SK-N-SH (cell line): ENCODE results near the gene WDR91. TPM values are rescaled to one million over a fixed set of nuclear protein-coding genes. Genes with fewer than 3 reads are reported as not detected.
"Not testable (repeated sequence)": the region's sequence is repeated elsewhere in the genome, so short reads cannot be mapped to it uniquely, and the experiment has no call there.

Experiments used
- CTCF ChIA-PET: fragments of 300-600, 350-600 bp; formaldehyde crosslinking; extraction: SDS; loops from one replicate; lab custom pipeline; 2021; lab: Yijun Ruan, JAX
- POLR2A ChIA-PET: fragments of 350-600 bp; sonication (Branson Sonifier 250); formaldehyde crosslinking; extraction: SDS; loops from one replicate; lab custom pipeline; 2020; ENCODE audit warnings: antibody characterized with exemption, inconsistent platforms; lab: Yijun Ruan, JAX
- DNase-seq: peaks from one replicate; pipeline ENCODE4 v3.0.0; 2012
- H2AFZ ChIP-seq: fragments of 200-600 bp; sonication (generic); 2 replicates; pipeline ENCODE4 v1.8.1; 2016; ENCODE audit warnings: antibody characterized with exemption, mild to moderate bottlenecking, low read depth
- H3F3A ChIP-seq: fragments of 200-600 bp; sonication (generic); replicated peaks from 2 replicates; pipeline ENCODE3; 2016; ENCODE audit warnings: antibody characterized with exemption, mild to moderate bottlenecking; ENCODE audit not compliant: insufficient read depth
- H3K27ac ChIP-seq, 2 experiments: fragments of 200-500 bp in 1 of 2; fragments of 200-600 bp in 1 of 2; sonication (Bioruptor generic) in 1 of 2; sonication (generic), shearing (Covaris generic) in 1 of 2; 2 replicates each; pipeline versions ENCODE4 v1.5.1 to v1.6.1; 2014 to 2016; ENCODE audit warnings: low read depth in 2 of 2, inconsistent platforms in 1 of 2, low read length in 1 of 2, mild to moderate bottlenecking in 1 of 2, mixed read lengths in 1 of 2
- H3K27me3 ChIP-seq: fragments of 200-600 bp; sonication (generic), shearing (Covaris generic); 2 replicates; pipeline ENCODE4 v1.6.1; 2016; ENCODE audit warnings: mixed run types; ENCODE audit not compliant: insufficient read depth
- H3K36me3 ChIP-seq, 2 experiments: fragments of 200-500 bp in 1 of 2; fragments of 200-600 bp in 1 of 2; sonication (Bioruptor generic) in 1 of 2; sonication (generic) in 1 of 2; replicated peaks in 1 of 2; 2 replicates each; pipeline versions ENCODE3 to v1.5.1; 2014 to 2016; ENCODE audit warnings: low read length in 1 of 2, mild to moderate bottlenecking in 1 of 2; ENCODE audit not compliant: insufficient read depth in 2 of 2, control insufficient read depth in 1 of 2
- H3K4me1 ChIP-seq, 2 experiments: fragments of 200-500 bp in 1 of 2; fragments of 200-600 bp in 1 of 2; sonication (Bioruptor generic) in 1 of 2; sonication (generic), shearing (Covaris generic) in 1 of 2; 2 replicates each; pipeline versions ENCODE4 v1.5.1 to v1.6.1; 2014 to 2016; ENCODE audit warnings: low read depth in 1 of 2, low read length in 1 of 2, mixed run types in 1 of 2; ENCODE audit not compliant: insufficient read depth in 2 of 2, control insufficient read depth in 1 of 2
- H3K4me2 ChIP-seq: fragments of 200-600 bp; sonication (generic), shearing (Covaris generic); 2 replicates; pipeline ENCODE4 v1.6.1; 2017; ENCODE audit warnings: mixed run types
- H3K4me3 ChIP-seq, 2 experiments: fragments of 200-500 bp in 1 of 2; fragments of 200-600 bp in 1 of 2; sonication (Bioruptor generic) in 1 of 2; sonication (generic), shearing (Covaris generic) in 1 of 2; 2 replicates each; pipeline versions ENCODE4 v1.5.1 to v1.8.1; 2014 to 2016; ENCODE audit warnings: low read depth in 2 of 2, inconsistent platforms in 1 of 2, low read length in 1 of 2, mild to moderate bottlenecking in 1 of 2, mixed read lengths in 1 of 2, moderate library complexity in 1 of 2
- H3K79me2 ChIP-seq: fragments of 200-600 bp; sonication (generic); 2 replicates; pipeline ENCODE4 v1.8.1; 2017; ENCODE audit warnings: mild to moderate bottlenecking; ENCODE audit not compliant: insufficient read depth
- H3K9ac ChIP-seq: fragments of 200-600 bp; sonication (generic); 2 replicates; pipeline ENCODE4 v1.6.1; 2017; ENCODE audit warnings: mixed run types
- H3K9me2 ChIP-seq: fragments of 200-600 bp; sonication (generic); 2 replicates; pipeline ENCODE4 v1.6.1; 2017; ENCODE audit warnings: mixed run types
- H3K9me3 ChIP-seq: fragments of 200-600 bp; sonication (generic); 2 replicates; pipeline ENCODE4 v1.6.1; 2017; ENCODE audit warnings: mixed run types, mild to moderate bottlenecking, moderate library complexity
- H4K20me1 ChIP-seq: fragments of 200-600 bp; sonication (generic); 2 replicates; pipeline ENCODE4 v1.6.1; 2017; ENCODE audit warnings: mild to moderate bottlenecking, mixed run types; ENCODE audit not compliant: insufficient read depth
- CHD2 ChIP-seq: fragments of 150-350 bp; IDR thresholded peaks from 2 replicates; pipeline ENCODE4 v1.6.1; 2018; ENCODE audit warnings: low read length; ENCODE audit not compliant: partially characterized antibody
- CTCF ChIP-seq: fragments of 200-600 bp; sonication (generic); IDR thresholded peaks from 2 replicates; pipeline ENCODE4 v1.6.1; 2017; ENCODE audit warnings: antibody characterized with exemption, mild to moderate bottlenecking, moderate library complexity
- ELF1 ChIP-seq: IDR thresholded peaks from 2 replicates; pipeline ENCODE4 v1.4.0; 2012
- FOXM1 ChIP-seq: IDR thresholded peaks from 2 replicates; pipeline ENCODE4 v1.4.0; 2012; ENCODE audit warnings: low read depth, mild to moderate bottlenecking
- GABPA ChIP-seq: IDR thresholded peaks from 2 replicates; pipeline ENCODE4 v1.4.0; 2012; ENCODE audit warnings: low read depth, mild to moderate bottlenecking
- JUND ChIP-seq: IDR thresholded peaks from 2 replicates; pipeline ENCODE4 v1.4.0; 2012
- MEF2A ChIP-seq: IDR thresholded peaks from 2 replicates; pipeline ENCODE4 v1.4.0; 2012; ENCODE audit warnings: low read depth, borderline replicate concordance
- NFIC ChIP-seq: IDR thresholded peaks from 2 replicates; pipeline ENCODE4 v1.4.0; 2012; ENCODE audit warnings: borderline replicate concordance
- PBX3 ChIP-seq: IDR thresholded peaks from 2 replicates; pipeline ENCODE4; 2012
- RAD21 ChIP-seq: IDR thresholded peaks from 2 replicates; pipeline ENCODE4 v1.6.1; 2012; ENCODE audit warnings: mild to moderate bottlenecking, low read length
- RCOR1 ChIP-seq: fragments of 150-350 bp; IDR thresholded peaks from 2 replicates; pipeline ENCODE4 v1.6.1; 2017; ENCODE audit warnings: antibody characterized with exemption, low read length
- REST ChIP-seq: IDR thresholded peaks from 2 replicates; pipeline ENCODE4 v1.6.1; 2012; ENCODE audit warnings: mild to moderate bottlenecking, low read depth, low read length, moderate library complexity
- RFX5 ChIP-seq: IDR thresholded peaks from 2 replicates; pipeline ENCODE4 v1.6.1; 2012; ENCODE audit warnings: mild to moderate bottlenecking, improper control_type of control experiment, low read length
- RXRA ChIP-seq: IDR thresholded peaks from 2 replicates; pipeline ENCODE4 v1.4.0; 2012; ENCODE audit warnings: low read depth, mild to moderate bottlenecking, borderline replicate concordance
- TEAD4 ChIP-seq: IDR thresholded peaks from 2 replicates; pipeline ENCODE4 v1.4.0; 2012; ENCODE audit warnings: mild to moderate bottlenecking, borderline replicate concordance; ENCODE audit not compliant: insufficient read depth
- ZBTB33 ChIP-seq: IDR thresholded peaks from 2 replicates; pipeline ENCODE4 v1.4.0; 2012; ENCODE audit warnings: low read depth, borderline replicate concordance
- whole genome bisulfite sequencing: methylation state at CpG from one replicate; pipeline ENCODE4 v1.1.6; 2017; ENCODE audit warnings: low lambda C conversion rate; 5-methylcytosine and 5-hydroxymethylcytosine counted together
- polyA plus RNA-seq, 3 experiments: library from polyadenylated mRNA; depleted of rRNA; stranded (reverse); fragments of >200 nt; gene quantifications; 2 replicates each; pipeline ENCODE4 v1.2.3, GENCODE V29; 2012

WDR91 gene
- polyA plus RNA-seq, 1 of the 3 experiments (the other 2 are of a cell fraction): 8.4 TPM

DNA sequence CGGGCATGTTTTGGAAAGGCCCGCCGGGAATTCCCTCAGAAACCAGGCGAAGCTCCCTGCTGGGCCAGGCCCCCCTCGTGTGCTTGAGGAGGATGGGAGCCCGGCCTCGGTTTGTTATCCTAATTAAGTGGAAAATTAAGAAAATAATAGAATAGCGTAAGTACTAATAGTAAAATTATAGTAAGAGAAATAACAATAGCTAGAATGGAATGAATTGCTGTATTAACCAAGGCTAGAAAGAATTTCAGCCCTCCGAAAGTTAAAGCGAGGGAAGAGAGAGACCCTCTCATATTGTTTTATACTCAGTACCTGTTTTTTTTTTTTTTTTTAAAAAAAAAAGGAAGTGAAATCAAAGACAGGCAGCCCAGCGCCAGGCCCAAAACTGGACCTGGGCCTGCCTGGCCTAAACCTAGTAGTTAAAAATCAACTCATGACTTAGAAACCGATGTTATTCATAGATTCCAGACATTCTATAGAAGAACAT lies 40.3 kb downstream of the WDR91 start:
- H3F3A ChIP-seq: peaks cover 13% of the 10 kb centered on the region
- H3K27me3 ChIP-seq, DNase-seq, H3K9me3 ChIP-seq, H4K20me1 ChIP-seq, H3K9me2 ChIP-seq: not testable (repeated sequence)
- H3K4me3 ChIP-seq: peak overlapping the region; percentile 89 to 97
- CTCF ChIA-PET: interaction anchor here (0.7 to 3.4 kb wide), 28 partner anchors 9 to 538 kb away, joined by 3 to 36 read pairs (median 4); partner anchors contain the start of genes AGBL3, BPGM and TMEM140
- H3K27ac ChIP-seq: peak overlapping the region; percentile 90 to 97
- H3K9ac ChIP-seq: peak overlapping the region; percentile 89
- 0 out of 2 replicates have a peak, but pooled peaks have one; percentile 3 for TF ChIP-seq MEF2A
- peak; percentile 13; the same call in 1 of the 2 replicates for TF ChIP-seq CTCF
- 0 out of 2 replicates have a peak, but pooled peaks have one; percentile 9 for TF ChIP-seq JUND
- 0 out of 2 replicates have a peak, but pooled peaks have one; percentile 9 for TF ChIP-seq FOXM1
- H3K4me1 ChIP-seq: peaks cover 3 to 24% of the 10 kb centered on the region in 2 experiments; a peak in 3 of 4 replicates
- H3K79me2 ChIP-seq: peaks cover 30% of the 10 kb centered on the region
- peak overlapping the region; percentile 98 for H3K4me2 ChIP-seq
- peak overlapping the region; percentile 100 for H2AFZ ChIP-seq
- POLR2A ChIA-PET: interaction anchor here (0.5 to 1.5 kb wide), 5 partner anchors 31 to 184 kb away, joined by 3 to 6 read pairs (median 3); partner anchors contain the start of genes AGBL3 and WDR91
- 44% methylated on average over 12 of the region's 12 CpGs for WGBS
- H3K36me3 ChIP-seq: peaks cover 23 to 27% of the 10 kb centered on the region in 2 experiments

- ChIA-PET POLR2A (interaction anchor here (0.5 to 1.5 kb wide), 5 partner anchors 32 to 184 kb away, joined by 3 to 6 read pairs (median 3); partner anchors contain the start of genes AGBL3 and WDR91), CTCF (interaction anchor here (0.7 to 3.4 kb wide), 30 partner anchors 8 to 537 kb away, joined by 3 to 36 read pairs (median 4); partner anchors contain the start of genes AGBL3, BPGM and TMEM140)
- Histone ChIP-seq H3K9me3 (no peaks in the 10 kb centered on the region), H3K4me2 (peak within 1 kb of the TSS; percentile 98), H3K4me3 (peak within 1 kb of the TSS; percentile 89 to 97), H3K4me1 (peaks cover 3 to 24% of the 10 kb centered on the region in 2 experiments; a peak in 3 of 4 replicates), H3K27ac (peak within 1 kb of the TSS; percentile 90 to 97), H3K9ac (peak within 1 kb of the TSS; percentile 89), H3K36me3 (peaks cover 29 to 33% of the 10 kb centered on the region in 2 experiments), H3K79me2 (peaks cover 30% of the 10 kb centered on the region), H3K27me3 (no peaks in the 10 kb centered on the region), H2AFZ (peak within 1 kb of the TSS; percentile 100), H3F3A (peaks cover 13% of the 10 kb centered on the region), H4K20me1 (no peaks in the 10 kb centered on the region), H3K9me2 (no peaks in the 10 kb centered on the region)
- WGBS: under 1% methylated on average over 68 of the region's 77 CpGs
- peak; percentile 100 for DNase-seq
- TF ChIP-seq FOXM1 (peak; percentile 76), RCOR1 (peak; percentile 83), REST (peak; percentile 74), RFX5 (no peak), CHD2 (peak; percentile 95), ELF1 (peak; percentile 96), RXRA (peak; percentile 21; the same call in 1 of the 2 replicates), GABPA (peak; percentile 99), NFIC (peak; percentile 47; the same call in 1 of the 2 replicates), PBX3 (peak; percentile 13; the same call in 1 of the 2 replicates), ZBTB33 (peak; percentile 86), RAD21 (peak; percentile 77), TEAD4 (peak; percentile 82)
These were observed 40.9 kb downstream of the WDR91 start, which contains the start of gene CYREN for GRCh38 chr7:135170274-135170997. Gene CYREN, minus strand, starts transcription at chr7:135170707. Its CDS starts 1,785 bp downstream, at chr7:135168922.
